Measurements from ENCODE around the gene ARHGEF4.

DNA sequence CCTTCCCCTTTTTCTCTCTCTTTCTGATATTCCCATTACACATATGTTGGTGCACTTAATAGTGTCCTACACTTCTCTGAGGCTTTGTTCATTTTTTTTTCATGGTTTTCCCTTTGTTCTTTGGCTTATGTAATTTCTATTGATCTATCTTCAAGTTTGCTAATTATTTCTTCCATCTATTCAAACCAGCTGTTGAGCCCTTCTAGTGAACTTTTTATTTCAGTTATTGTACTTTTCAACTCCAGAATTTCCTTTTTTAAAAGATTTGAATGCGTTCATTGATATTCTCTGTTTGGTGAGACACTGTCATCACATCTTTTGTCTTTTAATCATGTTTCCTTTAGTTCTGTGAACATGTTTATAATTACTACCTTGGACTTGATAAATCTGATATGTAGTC lies 118.2 kb downstream of the ARHGEF4 start:
- TF ChIP-seq, protein P1, sequence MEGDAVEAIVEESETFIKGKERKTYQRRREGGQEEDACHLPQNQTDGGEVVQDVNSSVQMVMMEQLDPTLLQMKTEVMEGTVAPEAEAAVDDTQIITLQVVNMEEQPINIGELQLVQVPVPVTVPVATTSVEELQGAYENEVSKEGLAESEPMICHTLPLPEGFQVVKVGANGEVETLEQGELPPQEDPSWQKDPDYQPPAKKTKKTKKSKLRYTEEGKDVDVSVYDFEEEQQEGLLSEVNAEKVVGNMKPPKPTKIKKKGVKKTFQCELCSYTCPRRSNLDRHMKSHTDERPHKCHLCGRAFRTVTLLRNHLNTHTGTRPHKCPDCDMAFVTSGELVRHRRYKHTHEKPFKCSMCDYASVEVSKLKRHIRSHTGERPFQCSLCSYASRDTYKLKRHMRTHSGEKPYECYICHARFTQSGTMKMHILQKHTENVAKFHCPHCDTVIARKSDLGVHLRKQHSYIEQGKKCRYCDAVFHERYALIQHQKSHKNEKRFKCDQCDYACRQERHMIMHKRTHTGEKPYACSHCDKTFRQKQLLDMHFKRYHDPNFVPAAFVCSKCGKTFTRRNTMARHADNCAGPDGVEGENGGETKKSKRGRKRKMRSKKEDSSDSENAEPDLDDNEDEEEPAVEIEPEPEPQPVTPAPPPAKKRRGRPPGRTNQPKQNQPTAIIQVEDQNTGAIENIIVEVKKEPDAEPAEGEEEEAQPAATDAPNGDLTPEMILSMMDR (IDR thresholded peaks at IDR 0.05), result no peak
- TF ChIP-seq POLR2A (IDR thresholded peaks at IDR 0.05), result no peak

Measured in esophagus squamous epithelium (tissue), 4 donors.